Umbilical cord (tissue), 2 donors: ENCODE data around the gene SPSB1. TPM values are rescaled to one million over a fixed set of nuclear protein-coding genes. Genes with fewer than 3 reads are reported as not detected.

Experiments used
- DNase-seq: peaks from one replicate; pipeline ENCODE4 v3.0.0-alpha.2; 2015; ENCODE audit warnings: low spot score
- total RNA-seq: library from RNA; depleted of rRNA; stranded (reverse); fragments of >200 nt; gene quantifications from one replicate; pipeline ENCODE4 v1.2.3, GENCODE V29; 2014; ENCODE audit warnings: low replicate concordance; ENCODE audit not compliant: insufficient read depth

The SPSB1 gene
- total RNA-seq, 1 donor from 2014 or later: 43.3 TPM

GRCh38 chr1:9260059-9260766, 32.5 kb upstream of the SPSB1 start:
- DNase-seq: no peak

DNA sequence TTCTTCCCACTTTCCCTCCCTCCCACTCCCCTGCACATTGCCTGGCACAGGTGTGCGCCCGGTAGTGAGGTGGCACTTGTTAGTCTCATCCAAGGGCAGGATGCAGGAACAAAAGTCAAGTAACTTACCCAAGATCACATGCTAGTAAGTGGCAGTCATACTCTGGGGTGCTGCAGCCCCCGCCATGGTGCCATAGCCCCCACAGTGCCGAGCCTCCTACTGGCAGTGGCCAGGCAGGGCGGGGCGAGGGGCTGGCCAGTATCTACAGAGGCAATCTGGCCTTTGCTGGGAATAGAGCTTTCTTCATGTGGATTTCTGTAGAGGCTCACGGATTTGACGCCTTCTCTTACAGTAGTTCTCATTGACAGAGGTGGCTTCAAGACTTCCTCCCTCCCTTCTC, 31.2 kb upstream of the SPSB1 start:
- DNase-seq: no peak

DNA sequence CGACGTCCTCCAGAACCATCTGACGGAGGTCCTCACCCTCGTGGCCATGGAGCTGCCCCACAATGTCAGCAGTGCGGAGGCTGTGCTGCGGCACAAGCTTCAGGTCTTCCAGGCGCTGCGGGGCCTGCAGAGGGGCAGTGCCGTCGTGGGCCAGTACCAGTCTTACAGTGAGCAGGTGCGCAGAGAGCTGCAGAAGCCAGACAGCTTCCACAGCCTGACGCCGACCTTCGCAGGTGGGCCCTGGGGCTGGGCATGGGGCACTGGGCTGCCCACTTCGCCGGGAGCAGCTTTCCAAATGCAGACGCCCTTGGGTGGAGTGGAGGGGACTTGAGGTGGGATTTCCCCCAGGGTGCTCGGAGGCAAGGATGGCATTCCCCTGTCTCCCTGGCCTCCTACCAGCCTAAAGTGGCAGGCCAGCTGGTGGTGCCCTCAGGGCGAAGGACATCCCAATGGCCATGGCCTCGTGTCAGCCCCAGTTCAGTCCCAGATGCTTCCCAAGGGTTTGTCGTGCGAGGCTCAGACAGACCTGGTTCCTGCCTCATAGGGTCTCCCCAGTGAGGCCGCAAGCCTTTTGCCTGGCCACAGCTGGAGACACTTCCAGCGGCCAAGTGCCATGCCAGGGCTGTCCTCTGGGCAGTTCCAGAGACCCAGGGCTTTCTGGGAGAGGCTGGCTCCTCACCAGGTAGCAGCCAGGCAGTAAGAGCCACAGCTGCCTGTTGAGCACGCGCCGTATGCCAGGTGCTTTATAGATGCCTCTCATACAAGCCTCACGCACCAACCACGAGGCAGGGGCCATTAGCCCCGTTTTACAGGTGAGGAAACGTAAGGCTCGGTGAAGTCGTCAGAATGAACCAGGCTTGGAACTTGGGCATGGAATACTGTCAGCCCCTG, 30.4 kb upstream of the SPSB1 start:
- DNase-seq: no peak

DNA sequence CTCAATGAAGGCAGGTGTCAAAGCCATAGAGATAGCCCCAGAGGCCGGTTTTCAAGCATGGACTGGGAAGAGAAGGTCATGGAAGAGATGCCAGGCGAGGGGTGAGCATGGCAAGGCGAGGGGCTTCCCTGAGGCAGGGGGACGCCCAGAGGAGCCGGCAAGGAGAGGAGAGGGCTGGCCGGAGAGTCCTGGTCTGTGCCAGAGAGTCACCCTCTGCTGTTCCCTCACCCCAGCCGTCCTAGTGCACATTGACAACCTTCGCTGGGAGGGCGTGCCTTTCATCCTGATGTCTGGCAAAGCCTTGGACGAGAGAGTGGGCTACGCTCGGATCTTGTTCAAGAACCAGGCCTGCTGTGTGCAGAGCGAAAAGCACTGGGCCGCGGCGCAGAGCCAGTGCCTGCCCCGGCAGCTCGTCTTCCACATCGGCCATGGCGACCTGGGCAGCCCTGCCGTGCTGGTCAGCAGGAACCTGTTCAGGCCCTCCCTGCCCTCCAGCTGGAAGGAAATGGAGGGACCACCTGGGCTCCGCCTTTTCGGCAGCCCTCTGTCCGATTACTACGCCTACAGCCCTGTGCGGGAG, 29.3 kb upstream of the SPSB1 start:
- DNase-seq: no peak

GRCh38 chr1:9263984-9264872, 28.5 kb upstream of the SPSB1 start:
- DNase-seq: no peak

- no peak for DNase-seq
These were observed 27.7 kb upstream of the SPSB1 start for GRCh38 chr1:9265037-9265436.

- DNase-seq: no peak
These were observed 26.7 kb upstream of the SPSB1 start for GRCh38 chr1:9265968-9266367.

DNA sequence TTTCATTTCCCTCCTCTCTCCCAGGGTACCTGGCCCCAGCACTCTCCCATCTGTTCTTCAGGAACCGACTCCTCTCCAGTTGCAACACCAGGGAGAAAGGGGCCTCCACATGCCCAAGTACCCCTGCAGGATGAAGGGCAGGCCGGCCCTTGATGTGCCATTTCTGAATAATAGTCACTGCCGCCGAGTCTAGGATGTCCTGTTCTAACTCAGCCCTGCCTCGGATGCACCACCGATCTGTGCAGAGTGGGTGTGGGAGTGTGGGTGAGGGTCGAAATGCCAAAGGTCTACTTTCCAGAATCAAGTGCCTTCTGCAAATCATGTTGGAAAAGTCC, 25.4 kb upstream of the SPSB1 start:
- DNase-seq: no peak

DNA sequence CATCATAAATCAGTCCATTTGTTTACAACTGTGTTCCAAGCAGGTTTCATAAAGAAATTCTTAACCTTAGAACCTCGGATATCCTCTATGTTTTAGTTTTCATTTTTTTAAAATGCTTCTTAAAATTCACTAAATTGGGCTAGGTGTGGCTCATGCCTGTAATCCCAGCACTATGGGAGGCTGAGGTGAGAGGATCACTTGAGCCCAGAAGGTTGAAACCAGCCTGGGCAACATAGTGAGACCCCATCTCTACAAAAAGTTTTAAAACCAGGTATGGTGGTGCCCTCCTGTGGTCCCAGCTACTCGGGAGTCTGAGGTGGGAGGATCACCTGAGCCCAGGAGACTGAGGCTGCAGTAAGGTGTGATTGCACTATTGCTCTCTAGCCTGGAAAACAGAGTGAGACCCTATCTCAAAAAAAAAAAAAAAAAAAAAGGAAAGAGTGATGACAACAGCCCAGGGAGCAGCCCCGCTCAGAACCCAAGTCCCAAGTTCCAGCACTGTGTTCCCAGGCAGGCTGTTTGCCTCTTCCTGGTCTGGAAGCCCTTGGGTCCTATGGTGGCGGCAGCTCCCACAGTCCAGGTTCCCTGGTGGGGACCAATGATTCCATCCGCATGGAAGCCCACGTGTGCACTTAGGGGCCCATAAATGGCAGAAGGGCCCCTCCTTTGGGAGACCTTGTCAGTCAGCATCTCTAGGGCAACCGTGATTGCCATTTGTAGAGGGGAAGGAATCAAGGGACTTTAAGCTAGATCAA, 24.7 kb upstream of the SPSB1 start:
- no peak for DNase-seq

DNA sequence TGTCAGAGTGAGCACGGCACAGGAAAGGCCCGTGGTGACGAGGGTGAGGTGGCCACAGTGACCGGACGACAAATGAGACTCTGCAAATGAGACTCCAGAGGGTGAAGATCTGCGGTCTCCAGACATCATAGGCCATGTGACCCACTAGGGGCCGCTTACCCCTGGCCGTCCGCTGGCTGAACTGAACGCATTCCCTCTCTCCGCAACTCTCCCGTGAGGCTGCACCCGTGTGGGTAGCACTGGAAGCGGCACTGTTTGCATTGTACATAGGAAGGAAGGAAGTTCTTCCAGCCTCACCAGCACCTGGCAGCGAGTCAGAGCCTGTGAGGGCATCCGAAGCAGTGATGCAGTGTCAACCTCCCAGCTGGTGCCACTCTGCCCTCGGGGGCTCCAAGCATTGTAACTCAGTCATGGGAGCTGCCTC, 23.6 kb upstream of the SPSB1 start:
- no peak for DNase-seq

DNA sequence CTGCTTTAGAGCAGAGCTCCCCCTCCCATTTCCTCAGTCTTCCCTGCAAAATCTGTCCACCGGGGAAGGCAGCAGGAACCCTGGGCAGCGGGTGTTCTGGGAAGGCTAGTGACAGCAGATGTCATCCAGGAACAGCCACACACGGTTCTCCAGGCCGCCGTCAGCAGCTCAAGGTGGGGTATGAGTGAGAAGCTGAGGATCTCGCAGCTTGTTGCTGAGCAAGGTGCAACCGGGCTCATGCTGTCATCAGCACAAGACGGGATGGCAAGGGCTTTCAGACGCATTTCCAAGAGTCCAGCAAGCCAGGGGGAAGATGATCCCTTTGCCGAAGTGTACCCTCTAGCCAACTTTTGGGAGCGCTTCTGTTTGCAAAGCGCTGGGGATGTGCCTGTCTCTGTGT, 23.0 kb upstream of the SPSB1 start:
- DNase-seq: no peak

- DNase-seq: peak; percentile 62
These were observed 22.3 kb upstream of the SPSB1 start for GRCh38 chr1:9270290-9270883.

- peak; percentile 30 for DNase-seq
These were observed 21.4 kb upstream of the SPSB1 start for GRCh38 chr1:9271283-9271682.

DNA sequence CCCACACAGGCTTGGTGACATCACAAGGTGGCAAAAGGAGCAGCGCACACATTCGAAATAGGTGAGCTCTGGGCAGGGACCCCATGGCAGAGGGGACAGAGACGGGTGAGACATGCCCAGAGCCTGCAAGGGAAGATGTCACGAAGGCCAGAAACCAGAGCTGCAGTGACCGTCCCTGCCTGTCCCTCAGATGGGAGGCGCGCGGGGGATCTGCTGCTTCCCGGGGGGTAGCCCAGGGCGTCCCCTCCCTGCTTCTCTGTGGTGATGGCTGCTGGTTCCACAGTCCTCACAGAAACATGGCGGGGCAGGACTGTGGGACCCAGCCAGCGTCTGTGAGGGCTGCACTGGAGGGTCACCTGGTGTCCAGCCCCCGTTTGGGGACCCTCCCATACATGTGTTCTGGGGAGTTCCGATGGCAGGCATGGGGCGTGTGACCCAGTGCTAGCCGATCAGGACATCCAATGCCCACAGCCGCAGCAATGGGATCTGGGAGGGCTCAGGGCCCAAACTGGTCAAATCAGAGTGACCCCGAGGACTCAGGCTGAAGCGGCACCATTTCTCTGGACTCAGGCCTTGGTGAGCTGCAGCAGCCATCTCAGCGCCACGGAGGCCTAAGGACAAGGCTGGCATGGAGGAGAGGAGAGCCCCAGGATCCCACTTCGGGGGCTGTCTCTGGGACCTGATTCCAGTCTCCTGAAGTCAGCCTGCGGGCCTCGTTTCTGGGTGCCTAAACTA, 20.7 kb upstream of the SPSB1 start:
- no peak for DNase-seq

DNA sequence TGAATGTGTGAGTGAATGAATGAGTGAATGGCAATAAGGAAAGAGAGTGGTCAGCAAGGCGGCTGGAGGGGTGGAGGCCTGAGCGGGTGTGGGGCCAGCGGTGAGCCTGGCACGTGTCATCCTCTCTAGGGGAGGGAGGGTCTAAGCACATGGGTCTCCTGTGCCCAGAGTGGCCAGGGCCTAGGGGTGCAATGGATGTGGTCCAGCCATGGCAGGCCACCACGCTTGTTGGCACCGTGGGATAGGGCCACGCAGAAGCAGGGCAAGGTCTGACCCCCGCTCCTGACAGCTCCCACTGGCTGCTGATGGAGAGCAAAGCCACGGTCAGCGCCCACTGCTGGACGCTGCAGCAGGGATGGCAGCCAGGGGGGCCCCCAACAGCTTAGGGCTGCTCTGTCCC, 19.5 kb upstream of the SPSB1 start:
- DNase-seq: no peak

GRCh38 chr1:9275161-9275560, 17.5 kb upstream of the SPSB1 start:
- no peak for DNase-seq

- no peak for DNase-seq
These were observed 17.1 kb upstream of the SPSB1 start for GRCh38 chr1:9275567-9276034.

DNA sequence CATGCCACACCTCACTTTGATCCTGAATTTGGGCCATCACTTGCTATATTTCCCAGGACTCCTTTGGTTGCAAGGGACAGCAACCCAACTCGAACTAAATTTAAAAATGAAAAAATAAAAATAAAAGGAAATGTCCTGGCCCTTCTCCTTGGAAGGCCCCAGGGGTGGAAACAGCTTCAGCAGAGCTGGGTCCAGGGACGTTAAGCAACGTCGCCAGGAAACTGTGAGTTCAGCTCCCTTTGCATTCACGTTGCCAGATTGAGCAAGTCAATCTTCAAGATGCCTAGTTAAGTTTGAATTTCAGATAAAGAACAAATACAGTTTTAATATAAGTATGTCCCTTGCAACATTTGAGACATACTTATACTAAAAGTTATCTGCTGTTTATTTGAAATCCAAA, 14.6 kb upstream of the SPSB1 start:
- no peak for DNase-seq

DNA sequence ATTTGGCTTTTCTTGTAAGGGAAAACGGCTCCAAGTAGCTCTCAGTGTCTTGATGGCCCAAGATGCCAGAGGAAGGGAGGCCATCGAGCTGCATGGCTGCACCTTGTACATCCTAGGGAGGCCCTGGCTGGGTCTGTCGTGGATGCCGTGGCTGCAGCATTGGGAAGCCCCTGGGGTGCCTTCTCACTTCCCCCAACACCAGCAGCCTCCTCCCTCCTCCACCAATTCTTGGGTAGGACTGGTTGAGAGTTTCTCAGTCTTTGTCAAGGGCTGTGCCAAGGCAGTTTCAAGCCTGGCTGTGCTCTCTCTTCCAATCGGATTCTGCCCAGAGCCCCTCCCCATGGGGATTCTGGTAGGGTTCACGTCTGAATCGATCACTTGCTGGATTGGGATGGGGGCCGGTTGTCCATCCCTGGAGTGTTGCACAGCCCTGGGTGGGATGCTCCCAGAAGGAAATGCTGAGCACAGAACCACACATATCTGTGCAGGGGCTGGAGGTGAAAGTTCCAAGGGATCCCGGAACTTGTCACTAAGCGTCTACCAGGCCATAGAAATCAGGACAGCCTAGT, 14.0 kb upstream of the SPSB1 start:
- no peak for DNase-seq
